Activated T-cell treated with anti-CD3 and anti-CD28 coated beads for 1 hour (primary cell): Measurements from ENCODE around the gene RAPGEF4.

Experiments
- DNase-seq: peaks from one replicate; pipeline ENCODE4 v3.0.0-alpha.2; 2020; ENCODE audit warnings: low read depth

The RAPGEF4 gene

DNA sequence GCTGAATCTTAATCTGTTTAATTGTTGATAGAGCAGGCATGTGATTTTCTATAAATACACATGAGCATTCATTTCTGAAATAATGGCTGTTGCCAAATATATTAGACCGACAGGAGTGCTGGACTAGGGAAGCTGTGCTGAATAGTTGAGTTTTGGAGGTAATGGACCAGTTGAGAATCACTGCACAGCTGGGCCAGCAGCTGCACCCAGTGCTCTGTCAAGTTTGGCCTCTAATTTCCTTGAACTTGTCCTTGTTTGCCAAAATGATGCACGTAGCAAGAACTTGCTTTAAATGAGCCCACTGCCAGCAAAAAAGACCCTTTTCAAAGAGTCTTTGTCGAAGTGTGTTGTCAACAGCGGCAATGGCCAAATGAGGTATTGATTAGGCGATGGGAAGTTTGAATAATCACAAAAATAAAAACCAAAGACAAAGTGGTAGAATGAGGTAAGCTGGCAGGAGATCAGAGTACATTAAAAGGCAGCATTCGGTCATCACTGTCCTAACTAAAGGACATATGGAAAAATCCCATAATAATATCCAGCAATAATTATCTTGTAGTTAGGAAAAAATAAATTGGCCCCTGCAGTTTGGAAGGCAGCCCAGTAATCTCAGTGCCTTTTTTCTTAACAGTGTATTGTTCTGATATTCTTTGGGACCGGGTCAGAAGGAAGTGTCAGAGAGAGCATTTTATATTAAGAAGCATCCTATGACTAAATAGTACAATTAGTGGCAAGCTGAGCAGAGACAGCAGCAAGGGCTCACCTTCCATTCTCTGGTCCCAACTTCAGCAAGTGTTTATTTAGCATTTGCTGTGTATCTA is 126.2 kb downstream of the RAPGEF4 start:
- no peak for DNase-seq

DNA sequence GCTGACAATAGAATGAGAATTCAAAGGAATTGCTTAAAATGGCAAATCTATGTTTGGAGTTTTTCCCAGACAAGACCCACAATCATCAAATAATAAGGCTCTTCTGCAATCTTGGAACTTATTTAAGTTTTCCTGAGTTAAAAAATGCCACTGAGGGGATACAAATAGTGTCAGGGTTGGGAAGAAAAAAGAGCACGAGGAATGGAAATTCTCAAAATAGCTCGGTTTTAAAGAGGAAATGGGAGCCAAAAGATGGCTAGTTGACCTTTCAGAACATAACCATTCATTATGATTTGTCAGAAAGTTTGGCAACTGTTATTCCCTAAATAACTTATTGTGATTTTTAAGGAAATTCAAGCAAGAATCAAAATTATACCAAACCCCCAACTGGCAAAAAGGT is 127.7 kb downstream of the RAPGEF4 start:
- DNase-seq, result no peak

DNA sequence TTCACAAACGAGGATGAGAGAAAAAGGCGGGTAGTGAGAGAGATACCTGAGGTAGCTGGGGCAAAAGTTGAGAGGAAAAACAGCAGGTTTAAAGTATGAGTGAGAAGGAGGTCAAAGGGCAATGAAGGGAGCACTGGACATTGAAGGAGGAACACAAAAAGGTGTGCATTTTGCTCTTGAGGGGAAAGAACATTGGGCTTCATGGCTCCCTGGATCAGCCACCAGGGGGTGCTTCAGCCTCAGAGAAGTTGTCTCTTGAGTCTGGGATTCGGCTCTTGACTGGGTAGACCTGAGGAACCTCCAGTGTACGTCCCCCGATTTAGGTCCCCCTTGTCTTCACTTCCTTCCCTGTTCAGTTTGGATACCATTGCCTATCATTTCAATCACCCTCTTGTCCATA is 128.5 kb downstream of the RAPGEF4 start:
- peak; percentile 27 for DNase-seq

DNA sequence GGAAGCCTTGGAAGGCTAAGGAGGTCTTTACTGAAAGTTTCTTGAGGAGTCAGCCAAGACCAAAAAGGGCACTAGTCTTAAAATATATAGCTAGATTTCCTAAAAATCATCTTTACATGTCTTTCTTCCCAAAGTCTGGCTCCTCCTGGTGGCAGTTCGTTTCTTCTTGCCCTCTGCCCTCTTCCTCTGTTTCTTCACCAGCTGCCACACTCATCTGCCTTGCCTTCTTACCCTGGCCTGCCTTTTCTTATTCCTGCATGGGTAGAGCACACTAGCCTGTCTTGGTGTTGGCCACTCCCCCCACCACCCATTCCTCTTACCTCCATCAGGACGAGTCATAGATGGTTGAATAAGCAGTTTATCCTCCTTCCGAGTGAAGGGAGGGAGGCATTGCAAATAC is 129.8 kb downstream of the RAPGEF4 start:
- no peak for DNase-seq

DNA sequence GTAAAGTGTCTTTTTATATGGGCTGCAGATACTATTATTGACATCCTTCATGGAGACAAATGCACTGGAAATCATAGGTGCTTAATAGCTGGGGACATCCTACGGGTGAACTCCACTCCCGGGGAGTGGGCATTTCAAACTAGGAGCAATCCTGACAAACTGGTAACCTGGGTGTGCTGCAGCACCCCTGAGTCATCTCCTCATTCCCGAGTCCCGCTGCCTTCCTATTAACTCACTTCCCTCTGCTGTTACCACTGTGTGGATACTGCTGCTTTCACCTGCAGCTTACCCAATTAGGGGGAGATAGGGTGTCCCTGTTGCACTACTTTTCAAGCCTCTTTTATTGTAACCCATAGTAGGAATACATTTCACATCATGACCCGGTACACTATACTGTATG is 134.2 kb downstream of the RAPGEF4 start:
- DNase-seq, result no peak

DNA sequence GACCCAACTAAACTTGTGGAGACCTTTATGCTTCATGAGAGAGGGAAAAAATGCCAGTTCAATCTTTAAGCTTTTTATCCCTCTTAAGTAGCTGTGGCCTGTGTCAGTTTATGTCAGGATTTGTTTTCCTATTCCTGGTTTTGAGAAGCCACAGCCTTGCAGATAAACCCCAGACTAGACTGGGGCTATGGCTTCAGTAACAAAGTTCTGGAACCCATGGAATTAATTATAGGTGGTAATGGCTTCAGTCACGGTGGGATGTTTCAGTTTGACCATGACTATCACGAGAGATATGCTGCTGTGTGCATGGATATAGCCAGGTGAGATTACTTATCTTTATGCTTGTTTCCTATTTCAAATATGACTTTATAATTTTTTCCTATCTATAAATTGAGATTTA is 134.8 kb downstream of the RAPGEF4 start:
- no peak for DNase-seq

DNA sequence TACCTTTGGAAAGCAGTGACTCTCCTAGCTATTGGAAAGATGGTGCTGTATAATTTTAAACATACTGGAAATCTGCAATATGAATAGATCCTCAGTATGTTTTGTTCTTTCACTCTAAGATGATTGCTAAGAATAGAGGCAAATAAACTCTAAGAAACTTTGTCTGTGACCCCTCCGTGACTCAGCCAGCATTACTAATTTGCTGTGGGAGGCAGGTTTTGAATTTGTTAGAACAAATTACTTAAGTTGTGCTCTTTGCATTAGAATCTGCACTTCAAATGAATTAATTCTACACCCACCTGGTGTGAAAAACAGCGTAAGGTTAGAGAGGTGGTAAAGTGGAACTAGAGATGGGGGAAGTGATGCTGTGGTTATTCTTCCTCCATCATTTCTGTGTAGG is 142.2 kb downstream of the RAPGEF4 start:
- no peak for DNase-seq

DNA sequence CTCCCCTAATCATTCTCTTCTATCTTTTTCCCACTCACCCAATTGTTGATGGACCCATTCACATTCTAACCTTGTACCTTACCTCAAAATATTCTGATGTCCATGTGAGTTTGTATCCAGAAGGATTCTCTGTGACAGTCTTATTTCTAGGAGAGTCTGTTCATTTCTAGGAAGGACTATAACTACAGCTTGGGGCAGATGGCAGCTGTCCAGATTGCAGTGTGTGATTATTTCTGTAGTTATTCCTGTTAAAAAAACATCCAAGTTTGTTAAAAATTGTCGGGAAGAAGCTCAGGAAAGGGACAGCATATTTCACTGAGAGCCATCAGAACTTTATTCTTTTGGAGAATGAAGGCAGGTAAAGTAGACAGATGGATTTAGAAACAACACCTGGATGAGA is 142.6 kb downstream of the RAPGEF4 start:
- no peak for DNase-seq

DNA sequence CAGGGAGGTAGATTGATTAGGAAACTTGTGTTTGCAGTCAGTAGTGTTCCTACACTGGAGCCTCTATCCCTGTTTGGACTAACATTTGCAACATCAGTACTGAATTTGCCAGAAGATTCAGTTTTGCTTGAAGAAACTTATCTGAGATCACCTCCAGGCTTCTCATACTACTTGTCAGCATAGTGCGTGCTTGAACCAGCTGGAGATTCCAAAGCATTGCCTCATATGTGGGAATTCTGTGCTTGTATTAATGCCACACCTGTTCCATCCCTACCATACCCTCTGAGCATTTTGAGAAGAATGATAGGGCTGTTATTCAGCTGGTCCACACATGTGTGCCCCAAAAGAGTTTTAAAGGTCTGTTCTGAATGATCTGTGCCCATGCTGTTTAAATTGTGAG is 148.7 kb downstream of the RAPGEF4 start:
- no peak for DNase-seq

DNA sequence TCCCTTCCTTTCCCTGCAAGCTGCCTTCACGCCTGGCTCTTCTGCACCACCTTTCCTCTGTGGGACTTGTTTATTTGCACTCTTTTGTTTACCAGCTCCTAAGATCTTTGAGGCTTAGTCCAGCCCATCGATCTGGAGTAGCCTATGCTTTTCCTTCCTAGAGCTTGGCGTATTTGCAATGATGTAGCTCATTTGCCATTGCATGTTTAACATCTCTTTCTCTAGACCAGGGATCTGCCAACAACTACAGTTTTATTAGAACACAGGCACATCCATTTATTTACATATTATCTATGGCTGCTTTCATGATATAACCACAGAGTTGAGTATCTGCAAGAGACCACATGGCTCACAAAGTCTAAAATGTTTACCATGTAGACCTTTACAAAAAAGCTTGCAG is 150.4 kb downstream of the RAPGEF4 start:
- no peak for DNase-seq

DNA sequence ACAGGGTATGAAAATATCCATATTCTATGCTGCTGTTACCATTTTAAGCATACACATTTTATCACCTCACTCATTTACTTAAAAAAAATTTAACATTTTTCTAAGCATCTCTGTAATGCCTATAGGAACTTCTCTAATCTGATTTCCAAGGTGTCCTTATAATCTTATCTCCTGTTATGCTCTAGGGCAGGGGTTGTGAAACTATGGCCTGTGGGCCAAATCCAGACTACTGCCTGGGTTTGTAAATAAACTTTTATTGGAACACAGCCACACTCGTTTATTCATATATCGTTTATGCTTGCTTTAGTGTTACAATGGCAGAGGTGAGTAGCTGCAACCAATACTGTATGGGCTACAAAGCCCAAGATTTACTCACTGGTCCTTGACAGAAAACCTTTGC is 151.6 kb downstream of the RAPGEF4 start:
- DNase-seq, result no peak

DNA sequence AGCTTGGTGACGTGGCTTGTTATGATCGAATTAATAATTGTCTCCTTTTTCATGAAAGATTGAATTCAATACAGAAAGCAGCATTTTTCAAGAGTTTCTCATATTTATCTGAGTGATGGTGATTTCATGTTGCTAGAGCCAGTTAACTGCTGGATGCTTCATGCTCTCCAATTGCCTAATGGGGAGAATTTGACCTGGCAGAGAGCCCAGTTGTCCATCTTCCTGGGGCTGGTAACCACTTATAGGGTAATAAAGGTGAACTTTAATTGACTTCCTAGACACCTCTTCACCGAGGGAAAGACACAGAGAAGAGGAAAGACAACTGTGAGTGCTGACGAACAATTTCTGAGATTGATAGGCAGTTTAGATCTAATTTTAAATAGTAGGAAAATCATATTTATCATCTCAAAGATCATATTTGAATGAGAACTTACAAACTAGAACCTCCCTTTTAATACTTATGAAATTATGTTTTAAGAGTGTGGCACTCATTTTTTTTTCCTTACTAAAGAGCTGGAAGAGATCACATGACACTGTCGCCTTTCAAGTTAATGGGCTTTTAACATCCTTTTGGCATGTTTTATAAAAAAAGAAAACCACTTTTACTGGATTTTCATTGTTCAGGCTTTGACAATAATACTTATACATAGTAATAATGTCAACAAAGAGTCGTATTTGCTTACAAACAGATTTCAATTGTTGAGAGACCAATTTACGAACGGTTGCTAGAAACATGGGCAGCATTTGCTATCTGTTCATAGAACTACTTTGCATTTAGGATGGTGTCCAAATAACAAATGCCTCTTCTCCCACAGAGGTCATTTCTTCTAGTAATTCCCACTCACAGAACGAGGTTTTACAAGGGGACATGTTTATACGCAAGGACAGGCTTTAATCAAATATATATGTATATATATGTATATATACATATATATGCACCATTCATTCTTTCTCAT is 153.3 kb downstream of the RAPGEF4 start:
- no peak for DNase-seq

DNA sequence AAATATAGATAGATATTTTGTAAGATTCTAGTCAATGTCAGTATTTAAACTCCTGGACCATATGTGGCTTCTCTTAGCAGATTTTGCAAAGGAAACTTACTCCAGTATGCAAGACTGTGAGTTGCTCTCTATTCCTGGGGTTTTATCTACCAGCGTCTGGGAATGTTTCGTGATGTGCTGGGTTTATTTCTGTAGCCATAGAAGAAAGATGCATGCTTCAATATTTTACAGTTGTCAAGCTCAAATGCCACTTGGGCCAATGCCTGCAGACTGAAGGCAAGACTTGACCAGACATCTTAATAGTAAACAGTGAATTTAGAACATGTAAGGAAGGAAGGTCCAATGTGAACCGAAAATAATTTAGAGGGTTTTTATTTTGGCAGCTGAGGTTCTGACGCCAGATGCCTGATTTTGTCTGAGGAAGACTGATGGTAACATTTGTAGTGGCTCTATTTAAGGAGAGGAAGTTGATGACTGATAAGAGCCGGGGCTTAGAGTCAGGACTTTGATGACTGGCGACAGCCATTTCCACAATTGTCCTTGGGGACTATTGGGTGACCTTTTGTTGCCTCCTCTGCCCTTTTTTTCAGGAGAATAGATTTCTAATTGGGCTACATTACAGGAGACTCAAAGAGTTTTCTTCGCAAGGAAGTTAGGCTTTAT is 154.3 kb downstream of the RAPGEF4 start:
- no peak for DNase-seq

DNA sequence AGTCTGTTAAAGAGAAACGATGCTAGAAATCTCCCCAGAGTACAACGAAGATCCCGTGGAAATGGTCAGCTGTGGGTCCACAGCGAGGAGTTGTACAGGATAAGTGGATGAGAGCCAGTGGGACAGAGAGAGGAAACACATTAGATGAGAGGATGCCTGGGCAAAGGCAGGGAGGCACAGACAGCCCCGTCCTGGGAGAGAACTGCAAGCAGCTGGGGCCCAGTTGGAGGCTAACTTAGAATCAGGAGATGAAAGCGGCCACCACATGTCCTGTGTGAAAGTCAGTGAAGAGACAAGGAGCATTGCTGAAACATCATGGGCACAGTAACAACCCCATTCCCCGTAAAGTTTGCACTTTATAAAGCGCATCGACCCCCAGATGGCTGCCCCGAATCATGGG is 157.5 kb downstream of the RAPGEF4 start:
- no peak for DNase-seq

DNA sequence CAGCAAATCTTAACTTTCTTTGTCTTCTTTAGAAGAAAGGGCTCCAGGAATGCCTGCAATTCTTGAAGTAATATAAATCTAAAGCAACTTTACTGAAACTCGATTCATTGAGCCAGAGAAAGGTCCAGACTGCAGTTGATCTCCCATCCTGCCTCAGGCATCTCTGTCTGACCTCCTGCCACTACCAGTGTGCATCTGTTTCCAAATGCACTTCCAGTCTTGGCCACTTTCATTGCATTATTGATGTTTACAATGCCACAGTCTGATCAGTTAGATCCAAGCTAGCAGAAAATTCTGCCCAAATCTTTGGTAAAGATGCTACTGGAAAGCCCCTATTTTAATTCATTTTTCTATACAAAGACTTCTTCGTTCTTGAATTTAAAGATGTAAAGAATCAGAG is 158.0 kb downstream of the RAPGEF4 start:
- DNase-seq, result no peak

DNA sequence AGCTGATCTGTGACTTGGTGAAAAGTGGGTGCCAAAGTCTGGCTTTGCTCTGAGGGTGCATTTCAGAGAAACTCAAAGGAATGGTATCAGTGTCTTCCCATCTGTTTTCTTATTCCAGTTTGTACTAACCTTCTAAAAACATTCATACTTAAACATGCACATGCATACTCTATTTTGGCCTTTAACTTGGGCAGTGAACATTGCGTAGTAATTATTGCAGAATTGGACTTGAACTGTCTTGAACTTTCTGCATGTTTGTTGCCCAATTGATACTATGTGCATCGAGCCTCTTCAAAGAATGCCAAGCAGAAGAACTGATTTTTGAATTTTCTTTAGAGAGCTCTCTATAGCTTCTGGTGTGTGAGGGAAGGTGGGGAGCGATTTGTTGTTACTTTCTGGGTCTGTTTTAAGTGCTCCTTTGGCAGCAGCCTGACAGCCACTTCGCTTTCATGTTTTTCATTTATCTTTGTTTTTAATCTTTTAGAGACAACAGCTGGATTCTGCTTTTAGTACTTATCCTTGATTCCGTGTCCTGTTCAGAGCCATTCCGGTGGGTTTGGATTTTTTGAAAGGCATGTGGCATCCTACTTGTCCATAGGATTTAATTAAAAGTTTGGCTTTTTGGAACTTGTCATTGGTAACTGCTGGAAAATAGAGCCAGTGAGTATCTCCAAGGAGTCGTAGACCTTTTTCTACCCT is 159.2 kb downstream of the RAPGEF4 start:
- no peak for DNase-seq

DNA sequence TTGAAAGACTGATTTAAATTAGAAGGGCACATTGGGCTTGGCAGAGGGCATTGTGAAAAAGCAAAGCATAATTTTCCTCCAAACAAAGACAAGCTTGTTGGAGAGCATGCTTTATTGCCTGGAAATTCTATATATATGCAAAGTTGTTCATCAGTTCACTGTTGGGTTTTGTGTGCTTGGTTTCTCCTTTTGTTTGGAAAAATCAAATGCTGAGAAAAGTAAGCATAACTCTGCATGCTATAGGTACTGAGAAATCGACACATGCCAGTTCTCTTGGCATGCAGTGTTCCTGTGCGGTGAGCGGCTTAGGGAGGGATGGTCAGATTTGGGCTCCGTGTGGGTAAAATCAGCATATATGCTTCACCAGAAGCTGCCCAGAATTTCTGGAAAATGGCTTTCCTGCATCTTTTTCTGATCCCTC is 161.0 kb downstream of the RAPGEF4 start:
- no peak for DNase-seq

DNA sequence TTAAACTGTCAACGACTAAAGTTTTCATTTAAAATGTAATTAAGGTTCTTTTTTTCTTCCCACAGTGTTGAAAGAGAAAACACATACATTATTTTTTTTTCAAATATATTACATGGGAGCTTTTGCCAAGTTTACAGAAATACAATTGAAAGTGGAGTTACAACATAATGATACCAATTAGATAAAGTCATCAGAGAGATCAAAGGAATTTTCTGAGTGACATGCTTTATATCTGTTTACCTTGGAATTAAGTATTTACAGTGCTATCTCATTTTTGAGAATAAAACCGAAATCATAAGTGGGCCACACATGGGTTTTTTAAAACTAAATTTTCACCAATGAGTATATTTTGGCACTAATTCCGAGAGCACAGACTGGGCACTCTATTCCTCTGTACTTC is 165.2 kb downstream of the RAPGEF4 start:
- no peak for DNase-seq

DNA sequence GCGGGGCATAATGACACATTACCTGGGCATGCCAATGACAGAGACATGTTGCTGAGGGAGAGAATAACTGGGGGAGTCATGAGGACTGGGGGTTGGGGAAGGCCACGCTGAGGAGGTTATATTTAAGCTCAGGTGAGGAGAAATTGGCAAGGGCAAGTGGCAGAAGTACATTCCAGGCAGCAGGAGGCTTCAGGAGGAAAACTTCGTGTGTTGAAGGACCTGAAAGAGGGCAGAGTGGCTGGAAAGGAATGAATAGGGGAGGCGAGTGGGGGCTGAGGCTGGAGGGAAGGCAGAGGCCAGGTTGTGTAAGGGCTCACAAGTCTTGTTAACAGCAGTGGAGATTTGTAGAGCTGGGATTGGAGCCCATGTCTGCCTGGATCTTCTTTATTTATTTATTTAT is 166.3 kb downstream of the RAPGEF4 start:
- DNase-seq, result no peak

DNA sequence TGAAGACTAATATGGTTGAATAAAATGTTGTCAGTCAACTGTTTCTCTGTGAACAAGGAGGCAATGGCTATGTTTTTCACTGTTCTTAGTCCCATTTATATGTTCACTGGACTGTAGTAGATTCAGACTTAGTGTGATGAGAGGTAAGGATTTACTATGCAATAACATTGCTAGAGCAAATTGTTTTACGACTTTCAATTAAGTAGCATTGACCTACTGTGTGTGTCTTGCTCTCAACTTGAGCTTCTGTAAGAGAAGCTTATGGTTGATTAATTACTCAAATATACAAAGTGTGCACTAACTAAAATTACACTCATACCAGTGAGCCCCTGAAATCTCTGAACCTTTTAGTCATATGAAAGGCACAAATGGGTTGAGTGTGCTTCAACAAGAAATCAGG is 168.6 kb downstream of the RAPGEF4 start:
- no peak for DNase-seq

DNA sequence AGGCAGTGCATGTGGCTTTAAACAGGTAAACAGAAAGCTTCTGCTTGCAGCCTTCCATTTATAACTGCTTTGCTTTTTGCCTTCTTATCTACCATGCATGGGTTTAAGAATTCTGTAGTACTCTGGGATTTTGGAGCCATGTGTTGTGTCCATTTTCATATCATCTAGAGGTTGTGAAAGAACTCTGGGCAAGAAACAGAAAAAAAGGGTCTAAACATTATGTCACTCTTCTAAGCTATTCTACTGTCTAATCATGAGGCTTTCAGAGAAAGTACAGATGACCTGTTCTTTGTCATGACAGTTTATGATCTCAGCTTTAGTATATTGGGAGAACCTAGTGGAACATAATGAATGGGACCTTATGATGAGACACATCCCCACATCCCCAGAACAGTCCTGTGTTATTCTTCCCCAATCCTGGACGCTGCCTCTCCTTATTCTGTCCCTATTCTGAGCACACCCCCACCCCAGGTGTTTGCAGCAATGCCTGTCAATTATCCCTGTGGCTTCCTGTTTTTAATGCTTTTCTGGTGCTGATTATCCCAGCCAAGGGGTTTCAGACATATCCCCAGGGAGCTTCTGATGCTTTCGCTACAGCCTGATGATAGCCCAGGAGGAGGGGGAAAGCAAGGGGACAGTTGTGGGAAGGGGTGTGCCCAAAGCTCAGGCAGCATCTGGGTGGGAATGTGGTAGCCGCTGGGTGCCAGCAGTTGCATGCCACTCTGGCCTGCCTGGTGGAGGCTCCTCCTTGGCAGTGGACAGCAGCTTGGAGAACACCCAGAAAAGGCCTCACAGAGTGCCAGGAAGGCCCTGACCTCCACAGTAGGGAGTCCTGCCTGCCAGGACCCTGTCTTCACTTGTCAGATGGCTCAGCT is 170.5 kb downstream of the RAPGEF4 start:
- no peak for DNase-seq
